ENCODE results near the gene CCNQ. TPM values are rescaled to one million over a fixed set of nuclear protein-coding genes. Genes with fewer than 3 reads are reported as not detected.

The CCNQ gene
- total RNA-seq, 2 donors from 2014 or later, result 33.8 to 55.9 TPM

DNA sequence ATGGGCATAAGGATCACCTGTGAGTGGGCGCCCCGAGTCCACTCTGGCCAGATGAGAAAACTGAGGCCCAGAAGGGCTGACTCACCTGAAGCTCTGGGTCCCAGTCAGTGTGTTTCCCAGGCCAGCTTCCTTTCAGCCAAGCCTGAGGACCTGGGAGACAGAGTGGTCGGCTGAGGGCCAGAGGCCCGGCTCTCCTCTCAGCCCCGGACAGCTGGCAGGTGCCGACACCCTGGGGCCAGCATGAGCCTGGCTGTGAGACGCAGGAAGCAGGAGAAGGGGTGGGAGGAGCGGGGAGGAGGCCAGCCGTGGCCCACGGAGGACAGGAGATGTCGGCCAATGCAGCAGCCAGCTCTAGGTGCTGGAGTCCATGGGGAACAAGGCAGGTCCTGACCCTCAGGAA, 52.6 kb downstream of the CCNQ start:
- no peaks in the 10 kb centered on the region for H3K4me1 ChIP-seq (replicated peaks)
- no peak for TF ChIP-seq POLR2AphosphoS5 (IDR thresholded peaks at IDR 0.05)
- TF ChIP-seq, protein P1, sequence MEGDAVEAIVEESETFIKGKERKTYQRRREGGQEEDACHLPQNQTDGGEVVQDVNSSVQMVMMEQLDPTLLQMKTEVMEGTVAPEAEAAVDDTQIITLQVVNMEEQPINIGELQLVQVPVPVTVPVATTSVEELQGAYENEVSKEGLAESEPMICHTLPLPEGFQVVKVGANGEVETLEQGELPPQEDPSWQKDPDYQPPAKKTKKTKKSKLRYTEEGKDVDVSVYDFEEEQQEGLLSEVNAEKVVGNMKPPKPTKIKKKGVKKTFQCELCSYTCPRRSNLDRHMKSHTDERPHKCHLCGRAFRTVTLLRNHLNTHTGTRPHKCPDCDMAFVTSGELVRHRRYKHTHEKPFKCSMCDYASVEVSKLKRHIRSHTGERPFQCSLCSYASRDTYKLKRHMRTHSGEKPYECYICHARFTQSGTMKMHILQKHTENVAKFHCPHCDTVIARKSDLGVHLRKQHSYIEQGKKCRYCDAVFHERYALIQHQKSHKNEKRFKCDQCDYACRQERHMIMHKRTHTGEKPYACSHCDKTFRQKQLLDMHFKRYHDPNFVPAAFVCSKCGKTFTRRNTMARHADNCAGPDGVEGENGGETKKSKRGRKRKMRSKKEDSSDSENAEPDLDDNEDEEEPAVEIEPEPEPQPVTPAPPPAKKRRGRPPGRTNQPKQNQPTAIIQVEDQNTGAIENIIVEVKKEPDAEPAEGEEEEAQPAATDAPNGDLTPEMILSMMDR (IDR thresholded peaks at IDR 0.05), result no peak
- no peak for TF ChIP-seq POLR2A (IDR thresholded peaks at IDR 0.05)
- WGBS, result 81% methylated on average over 8 of the region's 11 CpGs
- H3K9me3 ChIP-seq, result no peaks in the 10 kb centered on the region
- H3K36me3 ChIP-seq, result no peaks in the 10 kb centered on the region
- no peak for DNase-seq (ENCODE audit: low spot score)
- H3K27ac ChIP-seq, result no peak overlapping the region
- intact Hi-C loops (cut with DNase I), result no loop called here
- no peaks in the 10 kb centered on the region for H3K27me3 ChIP-seq (replicated peaks; ENCODE audit: insufficient read depth)
- no peak overlapping the region for H3K4me3 ChIP-seq

DNA sequence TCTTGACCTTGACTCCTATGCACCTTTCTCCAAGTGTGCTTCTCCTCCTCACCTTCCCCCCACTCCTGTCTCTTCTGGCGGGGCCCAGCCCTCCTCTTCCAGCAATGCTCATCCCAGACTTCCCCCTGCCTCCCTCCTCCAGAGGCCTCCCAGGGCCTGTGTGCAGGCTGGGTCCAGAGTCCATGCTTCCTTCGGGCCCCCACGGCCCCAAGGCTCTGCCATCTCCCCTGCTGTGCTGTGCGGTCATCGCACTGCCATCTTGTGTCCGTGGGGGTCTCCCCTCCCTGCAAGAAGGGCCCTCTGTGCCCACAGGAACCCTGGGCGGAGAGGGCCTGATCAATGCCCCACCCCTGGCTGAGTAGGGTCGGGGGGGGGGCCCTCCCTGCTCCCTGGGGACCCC, 54.2 kb downstream of the CCNQ start:
- intact Hi-C loops (cut with DNase I), result no loop called here
- Histone ChIP-seq H3K4me1 (replicated peaks) (no peaks in the 10 kb centered on the region), H3K4me3 (no peak overlapping the region), H3K9me3 (no peaks in the 10 kb centered on the region), H3K36me3 (no peaks in the 10 kb centered on the region), H3K27me3 (replicated peaks; ENCODE audit: insufficient read depth) (no peaks in the 10 kb centered on the region), H3K27ac (no peak overlapping the region)
- TF ChIP-seq POLR2AphosphoS5 (IDR thresholded peaks at IDR 0.05) (no peak), POLR2A (IDR thresholded peaks at IDR 0.05) (no peak)
- TF ChIP-seq, protein P1 (IDR thresholded peaks at IDR 0.05), result no peak
- WGBS, result 84% methylated on average over 3 of the region's 8 CpGs
- DNase-seq (ENCODE audit: low spot score), result no peak

- no peaks in the 10 kb centered on the region for H3K36me3 ChIP-seq
- intact Hi-C loops (cut with DNase I), result loop anchor here (5.0 kb wide), 1 partner anchor 127 kb away; no protein-coding TSS in a partner anchor
- TF ChIP-seq POLR2A (IDR thresholded peaks at IDR 0.05) (no peak), POLR2AphosphoS5 (IDR thresholded peaks at IDR 0.05) (no peak)
- TF ChIP-seq, protein P1 (IDR thresholded peaks at IDR 0.05), result no peak
- H3K27ac ChIP-seq, result no peak overlapping the region
- H3K27me3 ChIP-seq (replicated peaks; ENCODE audit: insufficient read depth), result no peaks in the 10 kb centered on the region
- no peaks in the 10 kb centered on the region for H3K4me1 ChIP-seq (replicated peaks)
- 84% methylated on average over 5 of the region's 9 CpGs for whole genome bisulfite sequencing
- H3K9me3 ChIP-seq, result no peaks in the 10 kb centered on the region
- no peak for DNase-seq (ENCODE audit: low spot score)
- no peak overlapping the region for H3K4me3 ChIP-seq
Observed at GRCh38 chrX:153539979-153540358, 59.0 kb downstream of the CCNQ start.

GRCh38 chrX:153539171-153539978, 59.6 kb downstream of the CCNQ start:
- H3K36me3 ChIP-seq, result no peaks in the 10 kb centered on the region
- peak; percentile 32 for DNase-seq (ENCODE audit: low spot score)
- H3K27ac ChIP-seq, result no peak overlapping the region
- intact Hi-C loops (cut with DNase I), result loop anchor here (5.0 kb wide), 1 partner anchor 128 kb away; no protein-coding TSS in a partner anchor
- 41% methylated on average over 5 of the region's 31 CpGs for WGBS
- no peaks in the 10 kb centered on the region for H3K4me1 ChIP-seq (replicated peaks)
- H3K27me3 ChIP-seq (replicated peaks; ENCODE audit: insufficient read depth), result no peaks in the 10 kb centered on the region
- H3K4me3 ChIP-seq, result no peak overlapping the region
- TF ChIP-seq, protein P1 (IDR thresholded peaks at IDR 0.05), result peak in 3 of 4 experiments; percentile 25 to 78 (median 75)
- TF ChIP-seq POLR2A (IDR thresholded peaks at IDR 0.05) (no peak), POLR2AphosphoS5 (IDR thresholded peaks at IDR 0.05) (no peak)
- no peaks in the 10 kb centered on the region for H3K9me3 ChIP-seq

DNA sequence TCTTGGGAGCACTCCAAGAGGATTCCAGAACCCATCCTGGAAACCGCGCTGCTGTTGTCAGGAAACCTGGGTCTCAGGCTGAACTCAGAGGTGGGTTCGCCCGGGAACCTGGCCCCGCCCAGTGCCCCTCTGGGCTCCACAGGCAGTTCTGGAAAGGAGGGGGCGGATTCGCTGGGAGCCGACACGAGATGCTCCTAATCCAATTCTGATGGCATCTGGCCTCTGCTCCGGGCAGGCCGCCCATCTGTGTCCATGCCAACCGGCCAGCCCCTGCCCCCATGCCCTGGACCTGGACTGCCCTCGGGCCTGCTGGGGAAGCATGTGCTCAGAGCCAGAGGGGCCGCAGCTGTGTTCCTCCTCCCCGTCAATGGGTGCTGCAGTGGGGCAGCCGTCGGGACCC, 60.5 kb downstream of the CCNQ start:
- intact Hi-C loops (cut with DNase I), result loop anchor here (5.0 kb wide), 1 partner anchor 129 kb away; no protein-coding TSS in a partner anchor
- TF ChIP-seq, protein P1 (IDR thresholded peaks at IDR 0.05), result no peak
- no peak for TF ChIP-seq POLR2AphosphoS5 (IDR thresholded peaks at IDR 0.05)
- no peak for TF ChIP-seq POLR2A (IDR thresholded peaks at IDR 0.05)
- DNase-seq (ENCODE audit: low spot score), result no peak
- no peaks in the 10 kb centered on the region for H3K4me1 ChIP-seq (replicated peaks)
- no peaks in the 10 kb centered on the region for H3K9me3 ChIP-seq
- H3K36me3 ChIP-seq, result no peaks in the 10 kb centered on the region
- no peaks in the 10 kb centered on the region for H3K27me3 ChIP-seq (replicated peaks; ENCODE audit: insufficient read depth)
- 82% methylated on average over 7 of the region's 17 CpGs for WGBS
- no peak overlapping the region for H3K4me3 ChIP-seq
- no peak overlapping the region for H3K27ac ChIP-seq
